Liver (tissue), 3 donors: ENCODE measurements around the gene SLC6A17.
A peak's percentile ranks its signal among the peaks of the same experiment; 100 is the strongest.

Experiments used
- ATF3 ChIP-seq: IDR thresholded peaks from 2 replicates; pipeline ENCODE4 v1.6.1; 2016; ENCODE audit warnings: antibody characterized with exemption
- EGR1 ChIP-seq, 2 donors: IDR thresholded peaks; 2 replicates each; pipeline ENCODE4 v1.6.1; 2016 to 2018; ENCODE audit warnings: antibody characterized with exemption in 2 of 2, low read depth in 2 of 2
- FOXA2 ChIP-seq: IDR thresholded peaks from 2 replicates; pipeline ENCODE4 v1.6.1; 2016; ENCODE audit warnings: antibody characterized with exemption
- GABPA ChIP-seq, 2 donors: IDR thresholded peaks in 1 of 2; conservative IDR thresholded peaks in 1 of 2; 2 replicates each; pipeline ENCODE4 v1.6.1; 2016; ENCODE audit warnings: antibody characterized with exemption in 2 of 2, mild to moderate bottlenecking in 1 of 2, moderate library complexity in 1 of 2
- JUND ChIP-seq, 2 donors: IDR thresholded peaks; 2 replicates each; pipeline ENCODE4 v1.6.1; 2016; ENCODE audit warnings: antibody characterized with exemption in 2 of 2
- NR2F2 ChIP-seq: IDR thresholded peaks from 2 replicates; pipeline ENCODE4 v1.6.1; 2016; ENCODE audit warnings: antibody characterized with exemption
- RAD21 ChIP-seq, 2 donors: IDR thresholded peaks; 2 replicates each; pipeline ENCODE4 v1.6.1; 2016; ENCODE audit warnings: antibody characterized with exemption in 2 of 2, mild to moderate bottlenecking in 2 of 2
- RXRA ChIP-seq, 2 donors: IDR thresholded peaks; 2 replicates each; pipeline ENCODE4 v1.6.1; 2017 to 2018; ENCODE audit warnings: antibody characterized with exemption in 2 of 2, mild to moderate bottlenecking in 1 of 2
- TAF1 ChIP-seq: conservative IDR thresholded peaks from 2 replicates; pipeline ENCODE4 v1.6.1; 2016; ENCODE audit warnings: antibody characterized with exemption, mild to moderate bottlenecking
- YY1 ChIP-seq: IDR thresholded peaks from 2 replicates; pipeline ENCODE4 v1.6.1; 2016; ENCODE audit warnings: antibody characterized with exemption, mild to moderate bottlenecking
- TF ChIP-seq, protein P1 (sequence below): fragments of 150-350 bp; IDR thresholded peaks from 2 replicates; pipeline ENCODE4 v1.5.1; 2017; ENCODE audit warnings: improper control_type of control experiment, low read depth, low read length; ENCODE audit not compliant: missing input control
- TF ChIP-seq, protein P2 (sequence below): IDR thresholded peaks from 2 replicates; pipeline ENCODE4 v1.6.1; 2016; ENCODE audit warnings: antibody characterized with exemption, mild to moderate bottlenecking
- donor health status: healthy.
- donor health status: healthy.

- TF ChIP-seq, protein P1, sequence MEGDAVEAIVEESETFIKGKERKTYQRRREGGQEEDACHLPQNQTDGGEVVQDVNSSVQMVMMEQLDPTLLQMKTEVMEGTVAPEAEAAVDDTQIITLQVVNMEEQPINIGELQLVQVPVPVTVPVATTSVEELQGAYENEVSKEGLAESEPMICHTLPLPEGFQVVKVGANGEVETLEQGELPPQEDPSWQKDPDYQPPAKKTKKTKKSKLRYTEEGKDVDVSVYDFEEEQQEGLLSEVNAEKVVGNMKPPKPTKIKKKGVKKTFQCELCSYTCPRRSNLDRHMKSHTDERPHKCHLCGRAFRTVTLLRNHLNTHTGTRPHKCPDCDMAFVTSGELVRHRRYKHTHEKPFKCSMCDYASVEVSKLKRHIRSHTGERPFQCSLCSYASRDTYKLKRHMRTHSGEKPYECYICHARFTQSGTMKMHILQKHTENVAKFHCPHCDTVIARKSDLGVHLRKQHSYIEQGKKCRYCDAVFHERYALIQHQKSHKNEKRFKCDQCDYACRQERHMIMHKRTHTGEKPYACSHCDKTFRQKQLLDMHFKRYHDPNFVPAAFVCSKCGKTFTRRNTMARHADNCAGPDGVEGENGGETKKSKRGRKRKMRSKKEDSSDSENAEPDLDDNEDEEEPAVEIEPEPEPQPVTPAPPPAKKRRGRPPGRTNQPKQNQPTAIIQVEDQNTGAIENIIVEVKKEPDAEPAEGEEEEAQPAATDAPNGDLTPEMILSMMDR: no peak
- TF ChIP-seq ATF3 (no peak), TAF1 (no peak), NR2F2 (no peak), FOXA2 (no peak), YY1 (no peak), GABPA (IDR thresholded peaks at IDR 0.05 in 1 of 2, conservative IDR thresholded peaks at IDR 0.05 in 1 of 2) (no peak), RAD21 (IDR thresholded peaks at IDR 0.05) (no peak), JUND (IDR thresholded peaks at IDR 0.05) (no peak), RXRA (IDR thresholded peaks at IDR 0.05) (no peak), EGR1 (IDR thresholded peaks at IDR 0.05; ENCODE audit: low read depth in 2 of 2) (no peak)
- TF ChIP-seq, protein P2, sequence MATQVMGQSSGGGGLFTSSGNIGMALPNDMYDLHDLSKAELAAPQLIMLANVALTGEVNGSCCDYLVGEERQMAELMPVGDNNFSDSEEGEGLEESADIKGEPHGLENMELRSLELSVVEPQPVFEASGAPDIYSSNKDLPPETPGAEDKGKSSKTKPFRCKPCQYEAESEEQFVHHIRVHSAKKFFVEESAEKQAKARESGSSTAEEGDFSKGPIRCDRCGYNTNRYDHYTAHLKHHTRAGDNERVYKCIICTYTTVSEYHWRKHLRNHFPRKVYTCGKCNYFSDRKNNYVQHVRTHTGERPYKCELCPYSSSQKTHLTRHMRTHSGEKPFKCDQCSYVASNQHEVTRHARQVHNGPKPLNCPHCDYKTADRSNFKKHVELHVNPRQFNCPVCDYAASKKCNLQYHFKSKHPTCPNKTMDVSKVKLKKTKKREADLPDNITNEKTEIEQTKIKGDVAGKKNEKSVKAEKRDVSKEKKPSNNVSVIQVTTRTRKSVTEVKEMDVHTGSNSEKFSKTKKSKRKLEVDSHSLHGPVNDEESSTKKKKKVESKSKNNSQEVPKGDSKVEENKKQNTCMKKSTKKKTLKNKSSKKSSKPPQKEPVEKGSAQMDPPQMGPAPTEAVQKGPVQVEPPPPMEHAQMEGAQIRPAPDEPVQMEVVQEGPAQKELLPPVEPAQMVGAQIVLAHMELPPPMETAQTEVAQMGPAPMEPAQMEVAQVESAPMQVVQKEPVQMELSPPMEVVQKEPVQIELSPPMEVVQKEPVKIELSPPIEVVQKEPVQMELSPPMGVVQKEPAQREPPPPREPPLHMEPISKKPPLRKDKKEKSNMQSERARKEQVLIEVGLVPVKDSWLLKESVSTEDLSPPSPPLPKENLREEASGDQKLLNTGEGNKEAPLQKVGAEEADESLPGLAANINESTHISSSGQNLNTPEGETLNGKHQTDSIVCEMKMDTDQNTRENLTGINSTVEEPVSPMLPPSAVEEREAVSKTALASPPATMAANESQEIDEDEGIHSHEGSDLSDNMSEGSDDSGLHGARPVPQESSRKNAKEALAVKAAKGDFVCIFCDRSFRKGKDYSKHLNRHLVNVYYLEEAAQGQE: peak; percentile 100
Observed at GRCh38 chr1:110155878-110156522, 5.7 kb downstream of the SLC6A17 start.
